HG03565 (cell line): ENCODE measurements around the gene CDK5.
"Not testable (repeated sequence)": the region's sequence is repeated elsewhere in the genome, so short reads cannot be mapped to it uniquely, and the experiment has no call there.

Experiments used
- ATAC-seq: cut with Tn5 transposase; IDR thresholded peaks from one replicate; pipeline ENCODE4 v1.9.1; 2021; ENCODE audit warnings: mild to moderate bottlenecking, moderate library complexity; ENCODE audit not compliant: unreplicated experiment

The CDK5 gene

GRCh38 chr7:151017370-151017952, 40.2 kb downstream of the CDK5 start:
- no peak for ATAC-seq

GRCh38 chr7:151016942-151017341, 40.8 kb downstream of the CDK5 start:
- ATAC-seq, result no peak

GRCh38 chr7:151016505-151016904, 41.2 kb downstream of the CDK5 start:
- no peak for ATAC-seq

GRCh38 chr7:151015967-151016366, 41.7 kb downstream of the CDK5 start:
- no peak for ATAC-seq

- ATAC-seq, result no peak
Measured at GRCh38 chr7:151014950-151015349, 42.7 kb downstream of the CDK5 start.

GRCh38 chr7:151013733-151014497, 43.8 kb downstream of the CDK5 start:
- ATAC-seq, result no peak

GRCh38 chr7:151013356-151013732, 44.4 kb downstream of the CDK5 start:
- ATAC-seq, result no peak

GRCh38 chr7:151012911-151013347, 44.8 kb downstream of the CDK5 start:
- no peak for ATAC-seq

GRCh38 chr7:151012031-151012692, 45.5 kb downstream of the CDK5 start:
- ATAC-seq, result no peak

GRCh38 chr7:151011616-151012015, 46.1 kb downstream of the CDK5 start:
- ATAC-seq, result not testable (repeated sequence)

- no peak for ATAC-seq
Measured at GRCh38 chr7:151011097-151011409, 46.6 kb downstream of the CDK5 start.

- ATAC-seq, result no peak
Measured at GRCh38 chr7:151010307-151011096, 47.2 kb downstream of the CDK5 start.

- no peak for ATAC-seq
Measured at GRCh38 chr7:151010037-151010306, 47.7 kb downstream of the CDK5 start.

- no peak for ATAC-seq
Measured at GRCh38 chr7:151009327-151010036, 48.2 kb downstream of the CDK5 start.

- ATAC-seq, result peak; percentile 54
Measured at GRCh38 chr7:151008511-151009323, 49.0 kb downstream of the CDK5 start.

GRCh38 chr7:151008143-151008510, 49.6 kb downstream of the CDK5 start:
- no peak for ATAC-seq

GRCh38 chr7:151007469-151007898, 50.2 kb downstream of the CDK5 start:
- no peak for ATAC-seq

GRCh38 chr7:151006590-151007300, 51.0 kb downstream of the CDK5 start:
- ATAC-seq, result no peak

- ATAC-seq, result no peak
Measured at GRCh38 chr7:151005566-151005965, 52.1 kb downstream of the CDK5 start.
